T-helper 2 cell treated with Interferon-gamma antibody and Interleukin-4, amounts not matched to agents 100 ng/mL and 5 ng/mL, for 36 hours (primary cell): Measurements from ENCODE around the gene MC1R. TPM values are rescaled to one million over a fixed set of nuclear protein-coding genes. Genes with fewer than 3 reads are reported as not detected.

Source experiments
- intact Hi-C: fragments of 100-400 bp; cut with micrococcal nuclease; formaldehyde crosslinking; loops from one replicate; pipeline ENCODE4 v1.15.1; 2023
- total RNA-seq: library from RNA; stranded (reverse); gene quantifications from 2 replicates; pipeline ENCODE4 v1.2.3, GENCODE V29; 2022

Gene MC1R
- total RNA-seq, 1 donor from 2014 or later = 11.2 TPM

DNA sequence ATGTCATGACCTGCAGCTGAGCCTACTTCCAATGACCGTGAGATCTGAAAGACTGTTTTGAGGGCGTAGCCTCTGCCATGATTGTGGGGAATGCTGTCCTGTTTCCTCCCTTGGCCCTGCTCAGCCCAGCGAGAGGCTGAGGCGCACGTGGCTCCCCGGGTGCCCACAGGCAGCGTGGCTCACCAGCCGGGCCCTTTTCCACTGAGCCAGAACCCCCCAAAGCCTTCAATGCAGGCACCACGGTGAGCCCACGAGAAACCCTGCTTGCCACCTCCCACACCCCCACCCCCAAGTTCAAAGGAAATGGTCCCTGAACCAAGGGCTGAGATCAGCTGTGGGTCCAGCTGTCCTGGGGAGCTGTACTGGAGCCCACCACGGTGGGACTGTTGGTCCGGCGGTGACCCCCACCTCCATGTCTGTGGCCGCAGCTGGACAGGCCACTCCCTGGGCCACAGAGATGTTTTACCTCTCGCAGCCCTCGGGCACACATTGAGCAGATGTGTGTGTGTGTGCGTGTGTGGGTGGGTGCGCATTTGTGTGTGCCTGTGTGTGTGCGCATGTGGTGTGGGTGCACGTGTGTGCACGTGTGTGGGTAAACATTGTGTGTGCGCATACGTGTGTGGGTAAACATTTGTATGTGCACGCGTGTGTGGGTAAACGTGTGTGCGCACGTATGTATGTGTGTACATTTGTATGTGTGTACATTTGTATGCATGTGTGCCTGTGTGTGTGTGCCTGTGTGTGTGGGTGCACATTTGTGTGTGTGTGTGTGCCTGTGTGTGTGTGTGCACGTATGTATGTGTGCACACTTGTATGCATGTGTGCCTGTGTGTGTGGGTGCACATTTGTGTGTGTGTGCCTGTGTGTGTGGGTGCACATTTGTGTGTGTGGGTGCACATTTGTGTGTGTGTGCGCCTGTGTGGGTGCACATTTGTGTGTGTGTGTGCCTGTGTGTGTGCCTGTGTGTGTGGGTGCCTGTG is 5.0 kb upstream of the MC1R start:
- intact Hi-C loops = no loop called here

DNA sequence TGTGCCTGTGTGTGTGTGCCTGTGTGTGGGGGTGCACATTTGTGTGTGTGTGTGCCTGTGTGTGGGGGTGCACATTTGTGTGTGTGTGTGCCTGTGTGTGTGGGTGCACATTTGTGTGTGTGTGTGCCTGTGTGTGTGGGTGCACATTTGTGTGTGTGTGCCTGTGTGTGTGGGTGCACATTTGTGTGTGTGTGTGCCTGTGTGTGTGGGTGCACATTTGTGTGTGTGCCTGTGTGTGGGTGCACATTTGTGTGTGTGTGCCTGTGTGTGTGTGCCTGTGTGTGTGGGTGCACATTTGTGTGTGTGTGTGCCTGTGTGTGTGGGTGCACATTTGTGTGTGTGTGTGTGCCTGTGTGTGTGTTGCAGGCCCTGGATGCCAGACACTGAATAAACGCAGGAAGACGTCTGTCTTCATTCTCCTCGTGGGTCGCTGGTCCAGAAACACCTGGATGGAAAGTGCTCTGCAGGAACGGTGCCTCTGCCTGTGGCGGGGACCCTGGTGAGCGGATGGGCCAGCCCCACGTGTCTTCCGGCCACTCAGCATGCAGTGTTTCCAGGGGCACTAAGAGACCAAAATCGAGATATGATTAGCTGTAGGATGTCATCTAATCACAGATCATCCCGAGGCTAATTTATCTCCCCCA is 3.9 kb upstream of the MC1R start:
- intact Hi-C loops = loop anchor here (5.0 kb wide), 1 partner anchor 192 kb away; the partner anchor contains the start of genes VPS9D1 and ZNF276

DNA sequence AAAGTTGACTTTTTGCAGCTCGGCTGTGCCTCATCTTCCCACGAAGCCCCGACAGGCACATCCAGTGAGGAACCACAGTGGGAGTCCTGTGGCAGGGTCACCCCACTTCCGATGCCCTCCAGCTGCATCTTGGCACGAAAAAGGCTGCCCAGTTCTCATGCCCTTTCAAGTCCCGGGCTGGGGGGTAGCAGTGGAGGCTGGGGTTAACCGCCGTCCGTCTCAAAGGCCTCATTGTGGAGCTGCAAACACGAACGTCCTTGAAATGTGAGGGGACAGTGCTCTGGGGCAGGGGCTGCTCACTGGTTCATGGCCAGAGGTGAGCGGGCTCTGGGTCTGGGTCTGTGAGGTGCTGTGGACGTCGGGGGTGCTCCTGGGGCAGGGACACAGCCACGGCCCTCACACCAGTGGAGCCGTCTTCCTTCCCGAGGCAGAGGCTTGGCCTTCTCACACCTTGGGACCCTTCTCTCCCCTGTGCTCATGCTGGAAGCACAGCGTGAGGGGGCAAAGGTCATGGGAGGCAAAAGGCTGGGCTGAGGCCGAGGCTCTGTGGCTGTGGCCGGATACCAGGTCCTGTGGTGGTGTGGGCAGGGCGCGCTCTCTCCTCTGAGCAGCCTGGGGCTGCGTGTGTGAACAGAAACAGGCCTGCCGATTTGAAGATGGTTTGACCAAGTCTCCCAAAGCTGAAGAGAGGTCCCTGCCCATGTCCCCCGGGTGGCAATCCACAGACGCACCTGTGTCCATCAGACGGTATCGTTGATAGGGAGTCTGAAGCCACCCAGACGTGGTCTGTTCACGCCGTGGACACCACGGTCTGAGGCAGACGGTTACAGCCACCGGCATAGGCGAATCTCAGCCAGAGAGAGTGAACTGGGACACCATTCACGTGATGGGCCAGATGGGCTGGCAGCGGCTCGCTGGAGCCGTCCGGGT is 3.1 kb upstream of the MC1R start:
- intact Hi-C loops = loop anchor here (5.0 kb wide), 1 partner anchor 193 kb away; the partner anchor contains the start of genes VPS9D1 and ZNF276

DNA sequence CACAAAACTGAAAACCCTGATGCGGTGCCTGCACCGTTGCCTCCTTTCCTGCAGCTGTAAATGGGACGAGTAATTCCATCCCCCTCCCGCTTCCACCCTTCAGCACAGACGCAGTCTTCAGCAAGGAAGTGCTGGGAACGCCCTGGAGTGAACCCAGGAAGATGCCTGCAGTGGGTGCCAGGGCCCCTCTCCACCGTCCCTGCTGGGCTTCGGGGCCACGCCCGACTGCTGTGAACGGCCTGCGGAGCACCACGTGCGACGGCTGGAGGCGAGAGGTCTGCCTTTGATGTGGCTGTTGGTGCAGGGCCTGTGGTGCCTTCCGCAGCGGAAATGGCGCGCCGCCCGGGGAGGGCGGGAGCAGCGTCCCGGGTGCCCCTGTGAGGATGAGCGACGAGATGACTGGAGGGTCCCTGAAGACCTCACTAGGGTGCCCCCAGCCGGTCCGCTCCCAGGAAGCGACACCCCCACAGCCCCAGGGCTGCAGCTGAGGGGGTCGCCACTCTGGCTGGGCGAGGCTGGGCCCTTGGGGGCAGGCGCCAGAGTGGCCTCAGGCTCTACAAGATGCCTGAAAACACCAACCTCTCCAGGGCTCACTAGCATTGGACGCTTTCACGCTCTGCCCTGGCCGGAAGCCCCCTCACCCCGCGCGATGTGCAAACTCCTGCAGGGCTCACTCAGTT is 749 bp upstream of the MC1R start:
- intact Hi-C loops = loop anchor here (5.0 kb wide), 1 partner anchor 196 kb away; the partner anchor contains the start of genes VPS9D1 and ZNF276

DNA sequence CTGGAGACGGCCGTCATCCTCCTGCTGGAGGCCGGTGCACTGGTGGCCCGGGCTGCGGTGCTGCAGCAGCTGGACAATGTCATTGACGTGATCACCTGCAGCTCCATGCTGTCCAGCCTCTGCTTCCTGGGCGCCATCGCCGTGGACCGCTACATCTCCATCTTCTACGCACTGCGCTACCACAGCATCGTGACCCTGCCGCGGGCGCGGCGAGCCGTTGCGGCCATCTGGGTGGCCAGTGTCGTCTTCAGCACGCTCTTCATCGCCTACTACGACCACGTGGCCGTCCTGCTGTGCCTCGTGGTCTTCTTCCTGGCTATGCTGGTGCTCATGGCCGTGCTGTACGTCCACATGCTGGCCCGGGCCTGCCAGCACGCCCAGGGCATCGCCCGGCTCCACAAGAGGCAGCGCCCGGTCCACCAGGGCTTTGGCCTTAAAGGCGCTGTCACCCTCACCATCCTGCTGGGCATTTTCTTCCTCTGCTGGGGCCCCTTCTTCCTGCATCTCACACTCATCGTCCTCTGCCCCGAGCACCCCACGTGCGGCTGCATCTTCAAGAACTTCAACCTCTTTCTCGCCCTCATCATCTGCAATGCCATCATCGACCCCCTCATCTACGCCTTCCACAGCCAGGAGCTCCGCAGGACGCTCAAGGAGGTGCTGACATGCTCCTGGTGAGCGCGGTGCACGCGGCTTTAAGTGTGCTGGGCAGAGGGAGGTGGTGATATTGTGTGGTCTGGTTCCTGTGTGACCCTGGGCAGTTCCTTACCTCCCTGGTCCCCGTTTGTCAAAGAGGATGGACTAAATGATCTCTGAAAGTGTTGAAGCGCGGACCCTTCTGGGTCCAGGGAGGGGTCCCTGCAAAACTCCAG is 1.1 kb downstream of the MC1R start:
- intact Hi-C loops = loop anchor here (5.0 kb wide), 1 partner anchor 197 kb away; the partner anchor contains the start of genes VPS9D1 and ZNF276

DNA sequence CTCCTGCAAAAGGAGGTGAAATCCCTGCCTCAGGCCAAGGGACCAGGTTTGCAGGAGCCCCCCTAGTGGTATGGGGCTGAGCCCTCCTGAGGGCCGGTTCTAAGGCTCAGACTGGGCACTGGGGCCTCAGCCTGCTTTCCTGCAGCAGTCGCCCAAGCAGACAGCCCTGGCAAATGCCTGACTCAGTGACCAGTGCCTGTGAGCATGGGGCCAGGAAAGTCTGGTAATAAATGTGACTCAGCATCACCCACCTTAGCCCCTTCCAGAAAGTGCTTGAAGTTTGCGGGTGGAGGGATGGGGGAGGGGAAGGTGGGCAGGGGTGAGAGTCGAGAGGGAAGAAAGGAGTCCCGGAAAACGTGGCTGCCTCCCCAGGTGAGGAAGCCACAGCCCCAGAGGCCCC is 2.1 kb downstream of the MC1R start:
- intact Hi-C loops = no loop called here

DNA sequence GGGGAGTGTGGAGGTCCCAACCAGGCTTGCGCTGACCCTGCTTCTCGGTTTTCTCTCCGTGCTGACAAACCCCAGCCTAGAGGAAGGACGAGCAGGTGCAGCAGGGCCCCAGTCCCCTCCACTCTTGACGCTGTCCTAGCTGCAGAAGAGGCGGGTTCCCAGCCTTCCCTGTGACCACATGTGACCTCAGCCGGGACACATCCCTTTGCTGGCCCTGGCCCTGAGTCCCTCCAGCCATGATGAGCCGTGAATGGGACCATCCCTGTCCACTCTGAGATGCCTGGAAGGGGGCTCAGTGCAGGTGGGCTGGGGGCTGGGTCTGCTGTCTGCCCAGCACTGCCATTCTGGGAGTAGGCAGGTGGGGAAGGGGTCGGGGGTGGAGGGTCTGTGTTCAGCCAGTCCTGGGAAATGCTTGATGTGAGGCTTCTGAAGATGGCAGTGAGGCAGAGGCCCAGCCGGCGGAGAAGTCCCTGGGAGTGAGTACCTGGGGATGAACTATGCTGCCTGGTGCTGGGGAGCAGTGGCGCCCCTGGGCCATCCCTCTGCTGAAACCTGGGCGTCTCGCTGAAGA is 2.6 kb downstream of the MC1R start:
- intact Hi-C loops = no loop called here

DNA sequence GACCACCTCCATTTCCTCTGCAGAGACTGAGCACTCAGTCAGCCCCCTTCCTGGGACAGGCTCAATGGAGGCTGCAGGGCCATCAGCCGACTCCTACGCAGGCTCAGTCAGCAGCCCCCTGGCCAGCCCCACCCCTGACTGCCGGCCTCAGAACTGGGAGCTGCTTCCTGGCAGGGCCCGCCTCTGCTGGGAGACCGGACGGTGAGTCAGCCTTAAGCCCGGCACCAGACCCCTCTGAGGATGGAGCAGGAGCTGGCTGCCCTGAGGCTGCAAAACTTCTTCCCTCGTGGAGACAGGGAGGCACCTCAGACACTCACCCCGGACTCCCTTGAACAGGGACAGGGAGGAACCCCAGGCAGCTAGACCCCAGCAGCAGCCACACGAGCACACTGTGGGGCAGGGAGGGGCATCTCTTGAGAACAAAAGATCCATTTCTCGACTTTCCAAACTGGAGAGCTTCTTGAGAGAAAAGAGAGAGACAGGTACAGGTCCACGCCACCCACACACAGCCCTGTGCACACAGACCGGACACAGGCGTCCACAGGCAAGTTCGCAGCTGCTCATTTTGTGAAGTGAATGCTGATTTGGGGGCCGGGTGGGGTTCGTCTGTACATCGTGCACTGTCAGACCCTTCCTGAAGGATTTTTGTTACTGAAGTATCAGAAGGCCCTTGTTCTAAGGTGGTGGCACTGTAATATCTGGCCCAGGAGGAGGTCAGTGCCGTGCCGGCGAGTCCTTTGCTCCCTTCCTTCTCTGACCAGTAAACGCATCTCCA is 3.2 kb downstream of the MC1R start:
- intact Hi-C loops = loop anchor here (2.0 kb wide), 1 partner anchor 51 kb away; no protein-coding TSS in a partner anchor

DNA sequence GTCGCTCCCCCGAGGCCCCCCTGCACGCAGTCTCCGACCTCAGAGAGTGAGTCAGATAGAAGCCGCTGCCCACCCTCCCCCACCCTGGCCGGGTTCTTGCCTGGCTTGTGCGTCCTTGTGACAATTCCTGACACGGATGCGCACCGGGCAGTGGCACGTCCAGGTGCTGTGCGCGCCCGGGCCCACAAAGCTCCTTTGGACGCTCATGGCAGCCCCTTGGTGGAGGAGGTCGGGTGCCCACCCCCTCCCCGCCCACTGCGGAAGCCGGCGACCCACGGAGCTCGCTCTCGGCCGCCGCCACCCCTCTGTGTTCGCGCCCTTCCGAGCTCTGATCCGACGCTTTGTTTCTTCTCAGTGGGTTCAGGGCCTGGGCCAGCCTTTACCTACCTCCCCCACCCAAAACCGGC is 3.8 kb downstream of the MC1R start:
- intact Hi-C loops = loop anchor here (2.0 kb wide), 1 partner anchor 50 kb away; no protein-coding TSS in a partner anchor

DNA sequence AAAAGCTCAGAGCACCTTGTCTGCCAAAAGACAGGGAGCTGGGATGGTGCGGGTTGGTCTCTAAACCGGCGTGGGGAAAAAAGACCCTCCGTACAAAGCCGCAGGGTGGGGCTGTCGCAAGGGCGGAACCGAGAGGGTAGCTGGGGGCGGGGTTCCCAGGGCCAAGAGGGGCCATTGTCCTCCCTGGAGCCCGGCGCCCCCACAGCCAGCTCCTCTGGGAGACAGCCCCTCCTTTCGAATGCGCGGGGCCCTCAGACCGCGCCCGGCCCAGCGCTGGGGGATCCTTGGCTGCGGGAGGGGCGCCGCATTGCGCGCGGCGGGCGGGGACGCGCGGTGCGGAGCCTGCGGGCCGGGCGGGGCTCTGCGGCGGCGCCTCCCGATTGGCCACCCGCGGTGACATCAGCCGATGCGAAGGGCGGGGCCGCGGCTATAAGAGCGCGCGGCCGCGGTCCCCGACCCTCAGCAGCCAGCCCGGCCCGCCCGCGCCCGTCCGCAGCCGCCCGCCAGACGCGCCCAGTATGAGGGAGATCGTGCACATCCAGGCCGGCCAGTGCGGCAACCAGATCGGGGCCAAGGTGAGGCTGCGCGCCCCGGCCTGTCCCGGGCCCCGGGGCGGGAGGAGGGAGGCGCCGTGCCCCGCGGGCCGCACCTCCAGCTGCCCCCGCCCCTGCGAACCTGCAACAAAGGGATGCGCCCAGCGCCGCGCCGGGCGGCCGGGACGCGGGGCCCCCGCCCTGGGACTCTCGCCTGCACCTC is 4.4 kb downstream of the MC1R start, which contains the start of gene TUBB3:
TUBB3 (plus strand) TSS at position 459 of the 756 bp plus-strand sequence; CDS start at position 519, 60 bp downstream.
- intact Hi-C loops = loop anchor here (2.0 kb wide), 1 partner anchor 50 kb away; no protein-coding TSS in a partner anchor

DNA sequence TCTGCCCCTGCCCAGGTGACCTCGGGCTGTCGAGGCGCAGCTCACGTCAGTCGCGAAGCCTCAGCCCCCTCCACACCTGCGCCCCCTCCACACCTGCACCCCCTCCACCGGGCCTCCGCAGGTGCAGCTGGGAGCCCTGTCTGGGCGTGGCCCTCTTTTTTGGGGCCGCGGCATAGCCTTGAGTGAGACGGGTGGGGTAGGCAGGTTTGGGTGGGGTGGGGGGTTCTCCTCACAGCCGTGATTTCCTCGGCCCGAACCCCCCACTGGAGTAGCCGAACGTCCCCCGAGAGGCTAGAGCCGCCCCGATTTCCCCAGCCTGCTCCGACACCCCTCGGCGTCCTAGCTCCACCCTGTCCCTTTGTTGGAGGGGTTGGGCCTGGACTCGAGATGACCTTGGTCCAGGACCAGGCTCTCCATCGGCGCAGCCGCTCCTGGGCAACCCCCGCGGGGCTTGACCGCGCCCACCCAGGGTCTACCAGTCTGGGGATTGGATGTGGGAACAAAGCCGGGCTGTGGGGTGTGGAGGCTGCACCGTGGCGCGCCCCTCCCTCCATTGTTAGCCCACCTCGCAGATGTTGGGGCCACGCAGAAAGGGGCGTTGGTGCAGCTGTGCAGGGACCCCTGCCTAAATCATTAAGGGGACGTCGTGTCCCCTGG is 5.1 kb downstream of the MC1R start:
- intact Hi-C loops = loop anchor here (2.0 kb wide), 2 partner anchors 49 kb away; no protein-coding TSS in a partner anchor

DNA sequence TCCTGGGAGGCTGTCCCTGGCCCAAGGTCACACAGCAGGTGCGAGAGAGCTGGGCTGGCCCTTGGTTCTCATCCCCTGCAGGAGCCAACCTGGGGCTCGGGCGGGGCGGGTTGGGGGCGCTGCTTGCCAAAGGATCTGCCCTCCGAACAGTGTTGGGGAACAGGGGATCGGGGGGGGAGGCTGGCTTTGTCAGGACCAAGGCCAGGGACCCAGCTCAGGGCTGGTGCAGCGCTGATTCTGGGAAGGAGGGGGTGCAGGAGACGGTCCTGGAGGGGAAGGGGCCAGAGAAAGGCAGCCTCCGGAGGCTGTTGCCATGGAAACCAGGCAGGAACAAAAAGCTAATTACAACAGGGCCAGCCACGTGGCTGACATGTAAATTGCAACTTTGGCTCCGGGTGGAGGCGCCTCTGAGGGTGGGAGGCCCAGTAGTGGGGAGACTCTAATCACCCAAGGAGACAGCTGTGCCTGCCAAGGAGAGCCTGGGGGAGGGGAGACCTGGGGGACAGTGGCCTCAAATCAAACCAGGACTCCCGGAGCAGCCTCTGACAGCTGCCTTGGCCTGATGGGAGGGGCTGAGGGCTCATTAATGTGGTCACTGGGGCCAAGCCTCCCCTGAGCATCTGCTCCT is 5.7 kb downstream of the MC1R start:
- intact Hi-C loops = loop anchor here (2.0 kb wide), 1 partner anchor 50 kb away; no protein-coding TSS in a partner anchor

DNA sequence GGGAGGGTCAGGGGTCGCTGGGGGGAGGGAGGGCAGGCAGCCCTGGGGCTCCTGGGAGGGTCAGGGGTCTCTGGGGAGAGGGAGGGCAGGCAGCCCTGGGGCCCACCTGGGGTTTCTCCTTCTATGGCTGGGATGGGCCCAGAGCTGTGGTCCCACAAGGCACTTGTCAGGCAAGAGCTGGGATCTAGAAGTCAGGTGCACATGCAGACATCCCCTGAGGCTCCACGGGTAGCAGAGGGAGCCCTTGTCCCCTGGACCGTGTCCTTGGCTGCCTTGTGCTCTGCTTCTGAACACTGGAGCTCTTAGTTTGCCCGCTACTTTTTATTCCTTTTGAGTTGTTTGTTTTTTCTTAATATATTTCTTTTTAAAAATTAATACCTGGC is 6.3 kb downstream of the MC1R start:
- intact Hi-C loops = loop anchor here (2.0 kb wide), 1 partner anchor 50 kb away; no protein-coding TSS in a partner anchor

DNA sequence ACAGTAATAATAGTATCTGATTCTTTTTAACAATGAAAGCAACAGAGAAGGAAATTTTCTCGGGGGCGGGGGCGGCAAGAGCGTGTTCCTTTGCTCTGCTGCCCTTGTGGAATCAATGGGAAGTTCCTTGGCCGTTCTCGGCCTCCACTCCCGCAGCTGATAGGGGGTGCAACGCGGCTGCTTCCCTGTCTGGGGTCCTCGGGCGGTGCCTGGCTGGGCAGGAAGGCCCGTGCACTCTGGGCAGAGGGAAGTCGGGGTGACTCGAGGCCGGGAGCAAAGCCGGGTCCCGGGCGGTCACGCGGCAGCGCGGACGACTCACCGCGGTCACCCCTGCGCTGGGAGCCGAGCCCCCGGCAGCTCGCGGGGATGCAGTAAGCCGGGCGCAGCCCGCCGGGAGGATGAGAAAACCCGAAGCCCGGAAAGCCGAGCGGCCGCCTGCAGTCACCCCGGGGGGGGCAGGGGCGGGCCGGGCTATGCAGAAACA is 7.0 kb downstream of the MC1R start:
- intact Hi-C loops = loop anchor here (2.0 kb wide), 1 partner anchor 51 kb away; no protein-coding TSS in a partner anchor

DNA sequence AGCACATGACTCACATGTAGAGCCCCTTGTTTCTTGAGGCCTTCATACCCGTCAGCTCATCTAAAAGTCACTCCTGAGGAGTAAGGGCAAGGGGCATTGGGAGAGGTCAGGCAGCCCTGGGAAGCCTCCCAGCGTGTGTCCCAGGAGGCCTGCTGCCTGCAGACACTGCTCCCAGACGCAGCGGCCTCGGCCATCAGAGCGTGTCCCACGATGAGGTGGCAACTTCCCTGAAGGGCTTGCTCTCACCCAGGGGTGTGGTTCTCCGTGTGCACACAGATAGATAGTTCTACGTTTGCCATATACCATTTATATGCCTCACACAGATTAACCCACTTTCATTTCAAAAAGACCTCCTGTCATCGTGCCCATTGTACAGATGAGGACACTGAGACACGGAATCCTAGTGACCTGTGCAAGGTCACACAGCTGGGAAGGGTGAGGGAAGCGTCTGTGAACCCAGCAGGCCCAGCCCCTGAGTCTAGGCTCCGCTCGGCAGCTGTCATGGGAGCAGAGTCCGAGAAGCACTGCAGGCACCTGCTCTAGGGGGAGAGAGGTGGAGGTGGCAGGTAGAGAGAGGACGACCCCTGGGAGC is 12.7 kb downstream of the MC1R start:
- intact Hi-C loops = no loop called here
